Measurements from ENCODE around the gene NRIP1.

GRCh38 chr21:15018382-15018781 lies 46.4 kb downstream of the NRIP1 start:
- no peak for TF ChIP-seq PML (IDR thresholded peaks at IDR 0.05; ENCODE audit: low read length)
- no peak for TF ChIP-seq E2F8 (IDR thresholded peaks at IDR 0.05; ENCODE audit: low read depth, partially characterized antibody)
- no peak for TF ChIP-seq ZBTB33 (CRISPR knock-in tag; IDR thresholded peaks at IDR 0.05)
- no peak for TF ChIP-seq PKNOX1 (IDR thresholded peaks at IDR 0.05)
- TF ChIP-seq NR2C2 (CRISPR knock-in tag; IDR thresholded peaks at IDR 0.05) = no peak
- no peak for TF ChIP-seq NR2C2 (tag; IDR thresholded peaks at IDR 0.05)
- no peak for TF ChIP-seq CTCF (IDR thresholded peaks at IDR 0.05 in 2 of 3, conservative IDR thresholded peaks at IDR 0.05 in 1 of 3; ENCODE audit: insufficient read depth in 2 of 3, low read depth in 1 of 3, low read length in 3 of 3)

Data from K562 (cell line).